Mesenchymal stem cell (in vitro differentiated cells and primary cell): ENCODE measurements around the gene PRCD.

Experiments used
- DNase-seq: peaks from one replicate; pipeline ENCODE4 v3.0.0-alpha.2; 2013
- H2AFZ ChIP-seq: one replicate; pipeline ENCODE4 v1.6.1; 2013; ENCODE audit warnings: low read depth, mild to moderate bottlenecking, control low read depth, inconsistent platforms, low read length, moderate library complexity
- H2AK5ac ChIP-seq: 2 replicates; pipeline ENCODE4 v1.6.1; 2013; ENCODE audit warnings: low read length, moderate library complexity, mild to moderate bottlenecking, inconsistent platforms; ENCODE audit not compliant: severe bottlenecking
- H2BK120ac ChIP-seq: one replicate; pipeline ENCODE4 v1.6.1; 2013; ENCODE audit warnings: low read depth, mild to moderate bottlenecking, inconsistent platforms, low read length, moderate library complexity
- H2BK12ac ChIP-seq, 2 experiments: one replicate each; pipeline ENCODE4 v1.6.1; 2013; ENCODE audit warnings: inconsistent platforms in 2 of 2, low read length in 2 of 2, mild to moderate bottlenecking in 2 of 2, moderate library complexity in 2 of 2, control low read depth in 1 of 2
- H2BK15ac ChIP-seq: one replicate; pipeline ENCODE4 v1.6.1; 2013; ENCODE audit warnings: mild to moderate bottlenecking, low read depth, inconsistent platforms; ENCODE audit not compliant: poor library complexity, severe bottlenecking
- H2BK5ac ChIP-seq: 2 replicates; pipeline ENCODE4 v1.6.1; 2013; ENCODE audit warnings: low read depth, mild to moderate bottlenecking, low read length, control low read depth, inconsistent platforms; ENCODE audit not compliant: poor library complexity, severe bottlenecking
- H3K14ac ChIP-seq, 2 experiments: one replicate each; pipeline ENCODE4 v1.6.1; 2013; ENCODE audit warnings: inconsistent platforms in 2 of 2, low read length in 2 of 2, control low read depth in 1 of 2, mild to moderate bottlenecking in 1 of 2, moderate library complexity in 1 of 2
- H3K18ac ChIP-seq, 2 experiments: one replicate each; pipeline ENCODE4 v1.6.1; 2013; ENCODE audit warnings: inconsistent platforms in 2 of 2, low read length in 2 of 2, control low read depth in 1 of 2, low read depth in 1 of 2, mild to moderate bottlenecking in 1 of 2
- H3K23ac ChIP-seq, 2 experiments: one replicate each; pipeline ENCODE4 v1.6.1; 2013; ENCODE audit warnings: inconsistent platforms in 2 of 2, low read length in 2 of 2, mild to moderate bottlenecking in 2 of 2, moderate library complexity in 2 of 2, control low read depth in 1 of 2
- H3K27ac ChIP-seq: 2 replicates; pipeline ENCODE4 v1.5.1; 2013; ENCODE audit warnings: mild to moderate bottlenecking, moderate library complexity, low read length, control low read depth, inconsistent platforms; ENCODE audit not compliant: poor library complexity, severe bottlenecking
- H3K27me3 ChIP-seq, 2 experiments: 2 replicates each; pipeline versions ENCODE4 v1.6.1 to v1.7.0; 2013; ENCODE audit warnings: low read length in 2 of 2, mild to moderate bottlenecking in 2 of 2, moderate library complexity in 2 of 2, control low read depth in 1 of 2, inconsistent platforms in 1 of 2; ENCODE audit not compliant: control insufficient read depth in 1 of 2, insufficient read depth in 1 of 2
- H3K36me3 ChIP-seq, 2 experiments: 2 replicates each; pipeline versions ENCODE4 v1.6.1 to v1.7.0; 2013; ENCODE audit warnings: low read length in 2 of 2, control low read depth in 1 of 2, inconsistent platforms in 1 of 2, low read depth in 1 of 2, mild to moderate bottlenecking in 1 of 2; ENCODE audit not compliant: insufficient read depth in 2 of 2, control insufficient read depth in 1 of 2
- H3K4ac ChIP-seq, 2 experiments: one replicate each; pipeline ENCODE4 v1.6.1; 2013; ENCODE audit warnings: inconsistent platforms in 2 of 2, low read length in 2 of 2, mild to moderate bottlenecking in 2 of 2, moderate library complexity in 2 of 2, control low read depth in 1 of 2, low read depth in 1 of 2
- H3K4me1 ChIP-seq: 2 replicates; pipeline ENCODE4 v1.6.1; 2013; ENCODE audit warnings: low read depth, low read length, control low read depth; ENCODE audit not compliant: control insufficient read depth, insufficient read depth
- H3K4me2 ChIP-seq: 2 replicates; pipeline ENCODE4 v1.6.1; 2013; ENCODE audit warnings: low read length, mild to moderate bottlenecking, inconsistent platforms; ENCODE audit not compliant: poor library complexity, severe bottlenecking
- H3K4me3 ChIP-seq, 2 experiments: 2 replicates each; pipeline versions ENCODE4 v1.5.1 to v1.7.0; 2013; ENCODE audit warnings: low read length in 2 of 2, mild to moderate bottlenecking in 2 of 2, control low read depth in 1 of 2, low read depth in 1 of 2; ENCODE audit not compliant: insufficient read depth in 1 of 2
- H3K79me1 ChIP-seq: replicated peaks from 2 replicates; pipeline ENCODE4 v1.6.1; 2013; ENCODE audit warnings: mild to moderate bottlenecking, control low read depth, low read length, inconsistent platforms; ENCODE audit not compliant: poor library complexity, severe bottlenecking
- H3K9ac ChIP-seq: 2 replicates; pipeline ENCODE4 v1.7.0; 2013; ENCODE audit warnings: mild to moderate bottlenecking, low read length, moderate library complexity
- H3K9me3 ChIP-seq: 2 replicates; pipeline ENCODE4 v1.7.0; 2013; ENCODE audit warnings: mild to moderate bottlenecking, low read length; ENCODE audit not compliant: control insufficient read depth
- H4K8ac ChIP-seq: one replicate; pipeline ENCODE4 v1.6.1; 2013; ENCODE audit warnings: inconsistent platforms, mild to moderate bottlenecking, low read length, moderate library complexity
- H4K91ac ChIP-seq: one replicate; pipeline ENCODE4 v1.6.1; 2013; ENCODE audit warnings: mild to moderate bottlenecking, low read length, inconsistent platforms
- WGBS: methylation state at CpG from one replicate; pipeline ENCODE4 v1.1.7; 2013; ENCODE audit warnings: mixed read lengths; 5-methylcytosine and 5-hydroxymethylcytosine counted together

Gene PRCD

DNA sequence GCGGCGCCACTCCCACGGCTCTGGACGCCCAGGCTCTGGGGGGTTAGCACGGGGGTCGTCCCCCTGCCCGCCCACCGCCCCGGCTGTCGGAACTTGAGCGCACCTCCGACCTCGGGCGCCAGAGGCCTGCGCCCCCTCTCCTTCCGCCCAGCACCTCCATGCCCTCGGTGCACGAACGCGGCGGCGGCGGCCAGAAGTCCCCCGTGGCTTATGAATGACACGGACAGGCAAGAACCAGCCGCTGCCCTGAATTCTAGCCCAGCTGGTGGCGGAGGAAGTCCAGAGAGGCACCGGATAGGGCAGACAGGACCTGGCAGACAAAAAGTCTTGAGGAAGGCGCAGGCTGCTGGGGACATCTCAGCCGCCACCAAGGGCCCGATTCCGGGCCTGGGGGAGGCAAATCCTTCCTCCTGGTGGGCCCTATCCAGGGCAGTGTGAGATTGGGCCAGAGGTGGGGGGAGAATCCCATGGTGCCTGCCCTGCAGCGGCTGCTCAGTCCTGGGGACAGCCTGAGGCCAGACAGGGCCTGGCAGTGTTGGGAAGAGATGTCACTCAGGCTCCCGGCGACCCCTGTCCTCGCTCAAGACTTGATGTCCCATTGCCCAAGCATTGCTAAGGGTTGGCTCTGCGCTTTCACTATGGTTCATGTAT is 1.4 kb upstream of the PRCD start:
- H3K4me1 ChIP-seq, result peaks cover 32% of the 10 kb centered on the region
- H4K91ac ChIP-seq, result peak overlapping the region; percentile 97
- DNase-seq, result peak; percentile 65
- peak overlapping the region; percentile 99 for H2BK120ac ChIP-seq
- no peak overlapping the region for H2BK5ac ChIP-seq
- peak overlapping the region; percentile 61 to 64 for H3K4me3 ChIP-seq
- H3K4me2 ChIP-seq, result peak overlapping the region; percentile 88
- H3K23ac ChIP-seq, result peak overlapping the region in 1 of 2 experiments; percentile 84
- H2AFZ ChIP-seq, result no peak overlapping the region
- WGBS, result 12% methylated on average over 35 of the region's 37 CpGs
- H3K27me3 ChIP-seq, result peaks cover 0 to 6% of the 10 kb centered on the region in 2 experiments
- H3K27ac ChIP-seq, result no peak overlapping the region
- peaks cover 2 to 11% of the 10 kb centered on the region in 2 experiments for H3K36me3 ChIP-seq
- H3K9me3 ChIP-seq, result no peaks in the 10 kb centered on the region
- H2BK12ac ChIP-seq, result peak overlapping the region; percentile 2 to 93
- H2AK5ac ChIP-seq, result peak overlapping the region; percentile 51
- H4K8ac ChIP-seq, result peak overlapping the region; percentile 92
- no peaks in the 10 kb centered on the region for H3K79me1 ChIP-seq
- H2BK15ac ChIP-seq, result peak overlapping the region; percentile 97
- peak overlapping the region; percentile 95 to 99 for H3K18ac ChIP-seq
- peak overlapping the region; percentile 95 to 97 for H3K4ac ChIP-seq
- H3K14ac ChIP-seq, result peak overlapping the region; percentile 2 to 99
- H3K9ac ChIP-seq, result peak overlapping the region; percentile 75

DNA sequence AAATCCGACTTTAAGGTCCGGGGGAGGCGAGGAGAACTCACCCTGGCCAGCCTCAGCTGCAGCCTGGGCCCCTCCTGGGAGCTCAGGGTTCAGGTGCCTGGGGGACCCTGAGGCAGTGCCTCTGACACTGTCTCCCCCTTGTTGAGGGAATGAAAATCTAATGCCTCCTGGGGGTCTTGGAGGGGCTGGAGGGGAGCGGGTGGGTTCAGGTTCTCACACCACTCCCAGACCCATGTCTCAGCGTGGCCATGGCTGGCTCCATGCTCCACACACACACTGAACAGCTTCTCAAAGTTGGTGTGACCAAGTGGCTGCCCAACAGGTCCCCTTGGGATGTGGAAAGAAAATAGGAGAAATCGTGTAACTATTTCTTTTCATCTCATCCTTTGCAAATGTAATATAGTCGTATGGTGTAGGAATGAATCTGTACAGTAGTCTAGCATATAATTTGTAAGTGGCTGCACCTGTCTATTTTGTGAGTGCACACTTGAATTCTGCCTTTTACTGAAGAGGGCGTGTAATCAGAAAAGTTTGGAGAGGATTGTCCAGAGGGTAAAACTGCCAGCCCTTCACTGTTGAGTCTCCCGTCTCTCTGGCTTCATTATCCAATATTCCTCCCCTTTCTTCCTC is 788 bp upstream of the PRCD start:
- no peak overlapping the region for H3K23ac ChIP-seq
- no peak overlapping the region for H2BK5ac ChIP-seq
- peak overlapping the region in 1 of 2 experiments; percentile 64 for H3K4me3 ChIP-seq
- H2AK5ac ChIP-seq, result peak overlapping the region; percentile 28
- peak overlapping the region; percentile 75 for H3K9ac ChIP-seq
- H4K91ac ChIP-seq, result peak overlapping the region; percentile 97
- peaks cover 2 to 10% of the 10 kb centered on the region in 2 experiments for H3K36me3 ChIP-seq
- H3K79me1 ChIP-seq, result no peaks in the 10 kb centered on the region
- 88% methylated on average over 7 of the region's 9 CpGs for WGBS
- DNase-seq, result no peak
- H3K4ac ChIP-seq, result peak overlapping the region; percentile 95 to 97
- peak overlapping the region; percentile 80 for H2BK12ac ChIP-seq
- peak overlapping the region; percentile 95 to 99 for H3K18ac ChIP-seq
- H4K8ac ChIP-seq, result no peak overlapping the region
- no peak overlapping the region for H3K14ac ChIP-seq
- peak overlapping the region; percentile 99 for H2BK120ac ChIP-seq
- H2AFZ ChIP-seq, result no peak overlapping the region
- no peak overlapping the region for H3K27ac ChIP-seq
- peaks cover 37% of the 10 kb centered on the region for H3K4me1 ChIP-seq
- H3K9me3 ChIP-seq, result no peaks in the 10 kb centered on the region
- peak overlapping the region; percentile 44 for H2BK15ac ChIP-seq
- no peak overlapping the region for H3K4me2 ChIP-seq
- H3K27me3 ChIP-seq, result peaks cover 0 to 6% of the 10 kb centered on the region in 2 experiments

DNA sequence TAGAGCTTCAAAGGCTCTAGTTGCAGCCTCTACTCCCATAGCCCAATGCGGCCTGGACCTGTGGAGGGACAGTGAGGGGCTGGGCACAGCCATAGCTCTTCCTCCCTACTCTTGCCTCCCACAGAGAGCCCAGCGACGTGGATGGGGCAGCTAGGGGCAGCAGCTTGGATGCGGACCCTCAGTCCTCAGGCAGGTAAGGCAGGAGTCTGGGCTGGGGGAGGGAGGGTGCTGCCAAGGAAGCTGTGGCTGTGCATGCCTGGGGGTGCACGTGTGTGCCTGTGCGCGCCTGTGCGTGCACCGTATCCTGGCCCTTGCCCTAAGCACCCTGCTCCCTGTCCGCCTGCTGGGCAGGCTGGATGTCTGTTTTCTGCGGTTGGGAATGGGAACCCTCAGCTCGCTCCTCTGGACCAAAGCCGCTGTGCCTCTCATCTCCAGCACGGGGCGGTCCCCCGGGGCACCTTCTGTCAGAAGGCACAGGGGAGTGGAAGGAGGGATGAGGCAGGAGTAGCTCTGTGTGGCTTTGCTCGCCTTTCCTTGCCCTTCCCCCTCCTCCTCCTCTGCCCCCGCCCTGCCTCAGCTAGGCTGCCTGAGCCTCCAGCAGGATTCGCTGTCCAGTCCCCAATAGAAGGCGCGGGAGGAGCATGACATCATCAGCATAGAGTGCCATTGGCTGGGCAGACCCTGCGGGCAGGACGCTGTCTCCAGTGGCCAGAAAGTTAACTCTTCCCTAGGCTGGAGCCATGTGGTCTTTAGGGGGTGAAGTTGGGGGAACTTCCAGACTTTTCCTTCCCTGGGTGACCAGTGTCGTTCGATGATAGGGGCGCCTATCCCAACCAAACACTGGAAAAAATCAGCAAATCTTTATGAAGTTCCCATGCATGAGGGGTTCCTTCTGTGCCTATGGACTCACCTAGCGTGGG is 797 bp downstream of the PRCD start:
- peak; percentile 98 for DNase-seq
- Histone ChIP-seq H3K4me3 (peak overlapping the region; percentile 32 to 75), H3K27me3 (peaks cover 0 to 6% of the 10 kb centered on the region in 2 experiments), H3K23ac (peak overlapping the region in 1 of 2 experiments; percentile 57), H4K91ac (peak overlapping the region; percentile 76), H3K4me2 (peak overlapping the region; percentile 80), H3K36me3 (peaks cover 2 to 7% of the 10 kb centered on the region in 2 experiments), H2BK15ac (peak overlapping the region; percentile 70), H3K9ac (peak overlapping the region; percentile 77), H2AK5ac (peak overlapping the region; percentile 16), H3K79me1 (no peaks in the 10 kb centered on the region), H3K9me3 (no peaks in the 10 kb centered on the region), H2BK12ac (peak overlapping the region; percentile 63 to 88), H3K4ac (peak overlapping the region; percentile 36 to 88), H2AFZ (no peak overlapping the region), H2BK120ac (no peak overlapping the region), H3K27ac (peak overlapping the region; percentile 65), H3K4me1 (peaks cover 45% of the 10 kb centered on the region), H2BK5ac (no peak overlapping the region), H3K14ac (peak overlapping the region in 1 of 2 experiments; percentile 92), H3K18ac (peak overlapping the region; percentile 78 to 95), H4K8ac (peak overlapping the region; percentile 49)
- WGBS, result 12% methylated on average over 23 of the region's 27 CpGs
